Keratinocyte (primary cell): ENCODE results near the gene ZNF790. TPM values are rescaled to one million over a fixed set of nuclear protein-coding genes. Genes with fewer than 3 reads are reported as not detected.

Experiments
- DNase-seq: peaks from one replicate; pipeline ENCODE4 v3.0.0-alpha.2; 2011; ENCODE audit warnings: low read depth, missing footprints, low spot score
- FAIRE-seq: peaks from 2 replicates; lab custom pipeline; 2011; peaks lifted over from hg19 to GRCh38; lab: Jason Lieb, UNC
- H2AFZ ChIP-seq: 2 replicates; pipeline ENCODE4 v1.6.0; 2012; ENCODE audit warnings: low read length, control low read depth, inconsistent platforms; ENCODE audit not compliant: control insufficient read depth
- H3K27ac ChIP-seq: 2 replicates; pipeline ENCODE4 v1.5.1; 2011; ENCODE audit warnings: low read length; ENCODE audit not compliant: control insufficient read depth, insufficient read depth
- H3K27me3 ChIP-seq: 3 replicates; pipeline ENCODE4 v1.6.0; 2011; ENCODE audit warnings: low read length; ENCODE audit not compliant: control insufficient read depth, insufficient read depth; ENCODE audit errors: extremely low read depth
- H3K36me3 ChIP-seq, 2 experiments: 2 replicates in 1 of 2; 3 replicates in 1 of 2; pipeline ENCODE4 v1.5.1; 2011; ENCODE audit warnings: low read length in 2 of 2, mild to moderate bottlenecking in 1 of 2; ENCODE audit not compliant: control insufficient read depth in 2 of 2, insufficient read depth in 2 of 2; ENCODE audit errors: extremely low read depth in 1 of 2
- H3K4me1 ChIP-seq: 3 replicates; pipeline ENCODE4 v1.5.1; 2011; ENCODE audit warnings: low read length; ENCODE audit not compliant: control insufficient read depth, insufficient read depth; ENCODE audit errors: extremely low read depth
- H3K4me2 ChIP-seq: 3 replicates; pipeline ENCODE4 v1.6.0; 2011; ENCODE audit warnings: low read depth, low read length; ENCODE audit not compliant: control insufficient read depth, insufficient read depth; ENCODE audit errors: extremely low read depth
- H3K4me3 ChIP-seq, 3 experiments: fragments of 200-600 bp in 1 of 3; sonication (generic) in 1 of 3; 2 replicates in 2 of 3; 3 replicates in 1 of 3; pipeline ENCODE4 v1.5.1; 2011 to 2016; ENCODE audit warnings: low read length in 3 of 3, mild to moderate bottlenecking in 3 of 3, control low read depth in 2 of 3, inconsistent platforms in 1 of 3, low read depth in 1 of 3, mixed read lengths in 1 of 3, mixed run types in 1 of 3, moderate library complexity in 1 of 3; ENCODE audit not compliant: control insufficient read depth in 2 of 3, insufficient read depth in 2 of 3; ENCODE audit errors: extremely low read depth in 1 of 3
- H3K79me2 ChIP-seq: 2 replicates; pipeline ENCODE4 v1.6.0; 2012; ENCODE audit warnings: low read length; ENCODE audit not compliant: control insufficient read depth, insufficient read depth
- H3K9ac ChIP-seq: 3 replicates; pipeline ENCODE4 v1.6.0; 2011; ENCODE audit warnings: low read length; ENCODE audit not compliant: control insufficient read depth, insufficient read depth; ENCODE audit errors: extremely low read depth
- H3K9me1 ChIP-seq: 3 replicates; pipeline ENCODE4 v1.6.0; 2011; ENCODE audit warnings: low read length; ENCODE audit not compliant: control insufficient read depth, insufficient read depth; ENCODE audit errors: extremely low read depth
- H3K9me3 ChIP-seq: 2 replicates; pipeline ENCODE4 v1.5.1; 2012; ENCODE audit warnings: low read depth, low read length; ENCODE audit not compliant: control insufficient read depth
- H4K20me1 ChIP-seq: 3 replicates; pipeline ENCODE4 v1.6.0; 2011; ENCODE audit warnings: low read length; ENCODE audit not compliant: control insufficient read depth, insufficient read depth; ENCODE audit errors: extremely low read depth
- CTCF ChIP-seq, 3 experiments: IDR thresholded peaks in 1 of 3; conservative IDR thresholded peaks in 1 of 3; optimal IDR thresholded peaks in 1 of 3; 2 replicates in 2 of 3; 3 replicates in 1 of 3; pipeline versions ENCODE3 to v1.5.1; 2011; ENCODE audit warnings: low read length in 3 of 3, mild to moderate bottlenecking in 3 of 3, moderate library complexity in 2 of 3, control low read depth in 1 of 3, inconsistent platforms in 1 of 3; ENCODE audit not compliant: insufficient read depth in 2 of 3; ENCODE audit errors: extremely low read depth in 1 of 3
- EZH2 ChIP-seq: IDR thresholded peaks from one replicate; pipeline ENCODE4 v1.6.1; 2012; ENCODE audit warnings: inconsistent platforms, mild to moderate bottlenecking, low read length, moderate library complexity
- dilution Hi-C: fragments of 300-500 bp; cut with MboI; formaldehyde crosslinking; loops from one replicate; pipeline ENCODE4 v1.7.0; 2020; ENCODE audit warnings: low sequenced_read_pairs; ENCODE audit not compliant: extremely low pct_ligation_motif_present
- polyA plus RNA-seq, 5 experiments: library from polyadenylated mRNA; depleted of rRNA in 3 of 5; stranded (reverse) in 3 of 5; stranded (forward) in 1 of 5; unstranded in 1 of 5; fragments of >200 nt; gene quantifications; 1 replicate in 1 of 5; 2 replicates in 3 of 5; 3 replicates in 1 of 5; pipeline versions ENCODE4 v1.2.1 to v1.2.3, GENCODE V29; 2011 to 2012; ENCODE audit warnings: missing spikeins in 2 of 5, low read depth in 1 of 5, low replicate concordance in 1 of 5

The ZNF790 gene
- polyA plus RNA-seq, 1 donor (not counting 4 experiments of a cell fraction or from before 2014, with no cell fraction given) = 4.8 TPM

- TF ChIP-seq CTCF (optimal IDR thresholded peaks at IDR 0.05 in 1 of 3, IDR thresholded peaks at IDR 0.05 in 1 of 3, conservative IDR thresholded peaks at IDR 0.05 in 1 of 3; ENCODE audit: extremely low read depth in 1 of 3, insufficient read depth in 2 of 3, low read length in 3 of 3) (no peak), EZH2 (no peak)
- Histone ChIP-seq H3K79me2 (peaks cover 33% of the 10 kb centered on the region), H3K27me3 (no peaks in the 10 kb centered on the region), H3K4me3 (peak overlapping the region; percentile 70 to 96 (median 90)), H3K4me2 (peak overlapping the region; percentile 85), H3K9me3 (peaks cover 1% of the 10 kb centered on the region), H3K9ac (peak overlapping the region; percentile 94), H3K4me1 (peaks cover 6% of the 10 kb centered on the region), H4K20me1 (no peaks in the 10 kb centered on the region), H2AFZ (peak overlapping the region; percentile 100), H3K27ac (peak overlapping the region; percentile 85), H3K9me1 (no peaks in the 10 kb centered on the region), H3K36me3 (peaks cover 3 to 8% of the 10 kb centered on the region in 2 experiments)
- dilution Hi-C loops = no loop called here
- FAIRE-seq (peak; percentile 67), DNase-seq (peak; percentile 46)
These were observed 11.7 kb upstream of the ZNF790 start for GRCh38 chr19:36849701-36850558.

GRCh38 chr19:36847968-36848367 lies 9.8 kb upstream of the ZNF790 start:
- no peak overlapping the region for H3K9ac ChIP-seq
- no peaks in the 10 kb centered on the region for H3K9me1 ChIP-seq
- H3K4me3 ChIP-seq = no peak overlapping the region
- peaks cover 6% of the 10 kb centered on the region for H3K4me1 ChIP-seq
- no peak overlapping the region for H3K27ac ChIP-seq
- H3K79me2 ChIP-seq = peaks cover 44% of the 10 kb centered on the region
- no peak overlapping the region for H2AFZ ChIP-seq
- peaks cover 4 to 12% of the 10 kb centered on the region in 2 experiments for H3K36me3 ChIP-seq
- H4K20me1 ChIP-seq = no peaks in the 10 kb centered on the region
- DNase-seq (no peak), FAIRE-seq (no peak)
- H3K4me2 ChIP-seq = no peak overlapping the region
- peaks cover 5% of the 10 kb centered on the region for H3K9me3 ChIP-seq
- dilution Hi-C loops = no loop called here
- H3K27me3 ChIP-seq = no peaks in the 10 kb centered on the region
- TF ChIP-seq EZH2 (no peak), CTCF (optimal IDR thresholded peaks at IDR 0.05 in 1 of 3, IDR thresholded peaks at IDR 0.05 in 1 of 3, conservative IDR thresholded peaks at IDR 0.05 in 1 of 3; ENCODE audit: extremely low read depth in 1 of 3, insufficient read depth in 2 of 3, low read length in 3 of 3) (no peak)
